GM12878 (cell line): ENCODE measurements around the gene DBNL. TPM values are rescaled to one million over a fixed set of nuclear protein-coding genes. Genes with fewer than 3 reads are reported as not detected.

Experiments
- ATAC-seq: fragments of 200-7000 bp; cut with Tn5 transposase; 3 replicates; pipeline ENCODE4 v1.9.1; 2020; ENCODE audit warnings: mild to moderate bottlenecking, moderate library complexity
- BruUV-seq: library from RNA; stranded (reverse); fragments of 400-500 nt; replicated peaks from 2 replicates; lab custom pipeline; 2021; lab: Mats Ljungman, UMichigan
- CTCF ChIA-PET: fragments of 300-600 bp; sonication (Branson Sonifier 250); formaldehyde crosslinking; extraction: SDS; loops from one replicate; lab custom pipeline; 2021; ENCODE audit warnings: inconsistent platforms; lab: Yijun Ruan, JAX
- POLR2A ChIA-PET: fragments of 350-600 bp; formaldehyde crosslinking; extraction: SDS; loops from one replicate; lab custom pipeline; 2021; ENCODE audit warnings: inconsistent platforms; lab: Charles Lee
- RAD21 ChIA-PET: fragments of 300-600 bp; sonication (Branson Sonifier 250); formaldehyde crosslinking; loops from one replicate; lab custom pipeline; 2023; ENCODE audit warnings: antibody characterized with exemption; ENCODE audit not compliant: unreplicated experiment; lab: Charles Lee
- SMC1A ChIA-PET: fragments of 300-600 bp; sonication (Branson Sonifier 250); formaldehyde crosslinking; loops from one replicate; lab custom pipeline; 2023; ENCODE audit not compliant: unreplicated experiment, uncharacterized antibody; lab: Charles Lee
- DNase-seq: peaks from one replicate; pipeline ENCODE4 v3.0.0-alpha.2; 2011; ENCODE audit warnings: low read depth, low spot score
- FAIRE-seq: peaks from 3 replicates; lab custom pipeline; 2011; peaks lifted over from hg19 to GRCh38; lab: Jason Lieb, UNC
- H2AFZ ChIP-seq: 2 replicates; pipeline ENCODE4 v1.6.0; 2011; ENCODE audit warnings: low read depth, low read length, control low read depth; ENCODE audit not compliant: control insufficient read depth
- H3K27ac ChIP-seq: 2 replicates; pipeline ENCODE4 v1.5.1; 2011; ENCODE audit warnings: control low read depth; ENCODE audit not compliant: control insufficient read depth, insufficient read depth
- H3K27me3 ChIP-seq, 2 experiments: replicated peaks in 1 of 2; 2 replicates each; pipeline versions ENCODE4 v1.6.0 to v1.6.1; 2011; ENCODE audit warnings: low read length in 1 of 2; ENCODE audit not compliant: control insufficient read depth in 2 of 2, insufficient read depth in 2 of 2
- H3K36me3 ChIP-seq, 2 experiments: 2 replicates each; pipeline ENCODE4 v1.5.1; 2011; ENCODE audit warnings: low read length in 1 of 2; ENCODE audit not compliant: control insufficient read depth in 2 of 2, insufficient read depth in 2 of 2
- H3K4me1 ChIP-seq: 2 replicates; pipeline ENCODE4 v1.6.1; 2011; ENCODE audit warnings: mild to moderate bottlenecking, low read length, moderate library complexity, mixed read lengths; ENCODE audit not compliant: control insufficient read depth, insufficient read depth
- H3K4me2 ChIP-seq: 2 replicates; pipeline ENCODE4 v1.6.0; 2011; ENCODE audit warnings: control low read depth; ENCODE audit not compliant: control insufficient read depth, insufficient read depth
- H3K4me3 ChIP-seq: fragments of 200-600 bp; sonication (generic); 2 replicates; pipeline ENCODE4 v1.5.1; 2016
- H3K79me2 ChIP-seq: 2 replicates; pipeline ENCODE4 v1.6.0; 2011; ENCODE audit warnings: low read length; ENCODE audit not compliant: control insufficient read depth, insufficient read depth
- H3K9ac ChIP-seq: 2 replicates; pipeline ENCODE4 v1.8.0; 2011; ENCODE audit warnings: low read length, control low read depth, mixed read lengths; ENCODE audit not compliant: control insufficient read depth, insufficient read depth
- H3K9me3 ChIP-seq: replicated peaks from 3 replicates; pipeline ENCODE4 v1.5.1; 2011; ENCODE audit warnings: mild to moderate bottlenecking, low read length; ENCODE audit not compliant: control insufficient read depth, insufficient read depth
- H4K20me1 ChIP-seq: 2 replicates; pipeline ENCODE4 v1.6.0; 2011; ENCODE audit not compliant: control insufficient read depth, insufficient read depth
- EP300 ChIP-seq, 2 experiments: fragments of 150-350 bp in 1 of 2; IDR thresholded peaks; 2 replicates each; pipeline ENCODE4 v1.6.1; 2011 to 2012; ENCODE audit warnings: low read depth in 2 of 2, low read length in 2 of 2, borderline replicate concordance in 1 of 2, improper control_type of control experiment in 1 of 2, inconsistent platforms in 1 of 2; ENCODE audit not compliant: control insufficient read depth in 1 of 2
- HSF1 ChIP-seq: fragments of 150-350 bp; IDR thresholded peaks from 2 replicates; pipeline ENCODE4 v1.6.1; 2014; ENCODE audit warnings: mild to moderate bottlenecking, low read depth, low read length
- NBN ChIP-seq: fragments of 450-650 bp; IDR thresholded peaks from 2 replicates; pipeline ENCODE4 v1.6.1; 2016
- NFXL1 ChIP-seq: fragments of 450-650 bp; IDR thresholded peaks from 2 replicates; pipeline ENCODE4 v1.6.1; 2017; ENCODE audit warnings: antibody characterized with exemption, mild to moderate bottlenecking, borderline replicate concordance
- RELA ChIP-seq: fragments of 450-650 bp; IDR thresholded peaks from 2 replicates; pipeline ENCODE4 v1.8.0; 2014; ENCODE audit warnings: borderline replicate concordance; ENCODE audit not compliant: partially characterized antibody
- SMAD5 ChIP-seq: IDR thresholded peaks from 2 replicates; pipeline ENCODE4 v1.6.1; 2016; ENCODE audit warnings: antibody characterized with exemption, low read depth
- SUPT20H ChIP-seq: IDR thresholded peaks from 2 replicates; pipeline ENCODE4 v1.6.1; 2011; ENCODE audit warnings: low read depth, mild to moderate bottlenecking, low read length, moderate library complexity, borderline replicate concordance; ENCODE audit not compliant: control insufficient read depth
- SUZ12 ChIP-seq: fragments of 200-600 bp; sonication (generic); IDR thresholded peaks from one replicate; pipeline ENCODE4 v1.6.1; 2018; ENCODE audit warnings: antibody characterized with exemption, mild to moderate bottlenecking; ENCODE audit not compliant: unreplicated experiment
- ZNF217 ChIP-seq: fragments of 450-650 bp; IDR thresholded peaks from 2 replicates; pipeline ENCODE4 v1.6.1; 2017; ENCODE audit warnings: antibody characterized with exemption, mild to moderate bottlenecking
- WGBS: methylation state at CpG from one replicate; pipeline ENCODE4 v1.1.6; 2016; ENCODE audit warnings: low lambda C conversion rate; ENCODE audit not compliant: insufficient replicate concordance, insufficient coverage; ENCODE audit errors: missing lambda C conversion rate; 5-methylcytosine and 5-hydroxymethylcytosine counted together
- in situ Hi-C: fragments of 300-500 bp; cut with MboI; formaldehyde crosslinking; loops from 9 replicates; pipeline ENCODE4 v1.14.3; 2018; ENCODE audit warnings: mixed read lengths
- intact Hi-C: fragments of 100-400 bp; cut with micrococcal nuclease; formaldehyde crosslinking; loops from one replicate; pipeline ENCODE4 v1.14.2; 2022; ENCODE audit not compliant: unreplicated experiment
- polyA plus RNA-seq, 11 experiments: library from polyadenylated mRNA; depleted of rRNA in 4 of 11; unstranded in 6 of 11; stranded (reverse) in 5 of 11; fragments of >200 nt; fragmentation: Nextera tagmentation in 4 of 11; fragmentation: Illumina TruSeq in 1 of 11; extraction: Ambion mirVana in 4 of 11; extraction: Trizol in 1 of 11; gene quantifications; 1 replicate in 1 of 11; 2 replicates in 10 of 11; pipeline versions ENCODE4 v1.2.1 to v1.2.3, GENCODE V29; 2011 to 2016; ENCODE audit warnings: inconsistent platforms in 2 of 11, missing spikeins in 2 of 11, low read depth in 1 of 11
- total RNA-seq, 4 experiments: library from RNA; depleted of rRNA in 3 of 4; stranded (reverse); fragments of >200 nt in 3 of 4; fragmentation: Illumina TruSeq in 1 of 4; extraction: Trizol in 1 of 4; gene quantifications; 2 replicates each; pipeline versions ENCODE4 v1.2.1 to v1.2.3, GENCODE V29; 2013 to 2021
- TF ChIP-seq, protein P1 (sequence below), 3 experiments: IDR thresholded peaks in 2 of 3; conservative IDR thresholded peaks in 1 of 3; 2 replicates each; pipeline ENCODE4 v1.5.1; 2011; ENCODE audit warnings: low read depth in 3 of 3, low read length in 3 of 3, mild to moderate bottlenecking in 3 of 3, control low read depth in 2 of 3, moderate library complexity in 2 of 3, inconsistent platforms in 1 of 3, mixed read lengths in 1 of 3; ENCODE audit not compliant: control insufficient read depth in 2 of 3, insufficient read depth in 1 of 3; ENCODE audit errors: extremely low read depth in 1 of 3
- TF ChIP-seq, protein P2 (sequence below): fragments of 450-650 bp; IDR thresholded peaks from 2 replicates; pipeline ENCODE4 v1.6.1; 2018; ENCODE audit warnings: borderline replicate concordance, mild to moderate bottlenecking; ENCODE audit not compliant: partially characterized antibody
- TF ChIP-seq, protein P3 (sequence below): IDR thresholded peaks from 2 replicates; pipeline ENCODE4 v1.6.1; 2012; ENCODE audit warnings: low read depth, low read length, improper control_type of control experiment

DBNL gene
- total and polyA plus RNA-seq, 10 of the 15 experiments (the other 5 are each of a cell fraction or from before 2014, with no cell fraction given): 4.1 to 179 (median 84.3) TPM

DNA sequence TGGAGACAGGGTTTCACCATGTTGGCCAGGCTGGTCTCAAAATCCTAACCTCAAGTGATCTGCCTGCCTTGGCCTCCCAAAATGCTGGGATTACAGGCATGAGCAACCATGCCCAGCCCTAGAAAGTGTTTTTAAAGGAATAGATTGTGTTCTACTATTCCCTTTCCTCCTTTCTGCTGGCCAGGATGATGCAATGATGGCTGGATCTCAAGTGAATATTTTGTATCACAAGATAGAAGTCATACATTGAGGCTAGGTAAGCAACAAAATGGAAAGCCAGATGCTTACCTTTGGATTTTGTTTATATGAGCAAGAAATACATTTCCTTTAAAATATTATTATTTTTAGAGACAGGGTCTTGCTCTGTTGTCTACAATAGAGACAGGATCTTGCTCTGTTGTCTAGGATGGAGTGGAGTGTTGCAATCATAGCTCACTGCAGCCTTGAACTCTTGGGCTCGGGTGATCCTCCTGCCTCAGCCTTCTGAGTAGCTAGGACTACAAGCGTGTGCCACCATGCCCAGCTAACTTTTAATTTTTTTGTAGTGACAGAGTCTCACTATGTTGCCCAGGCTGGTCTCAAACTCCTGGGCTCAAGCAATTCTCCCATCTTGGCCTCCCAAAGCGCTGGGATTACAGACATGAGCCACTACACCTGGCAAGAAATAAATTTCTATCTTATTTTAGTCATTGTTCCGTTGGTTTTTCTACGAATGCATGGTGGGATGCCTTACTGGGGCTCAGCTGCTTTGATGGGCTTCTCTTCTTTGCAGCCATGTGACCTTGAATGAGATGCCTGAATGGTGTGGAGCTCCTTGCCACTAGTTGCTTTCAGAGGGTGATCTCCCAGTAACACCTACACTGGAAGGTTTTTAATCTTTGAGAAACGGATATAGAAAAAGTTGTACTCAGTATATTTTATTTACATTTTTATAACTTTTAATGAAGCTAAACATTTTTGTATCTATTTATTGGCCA, 53.9 kb downstream of the DBNL start:
- ChIA-PET SMC1A (interaction anchor here (0.9 to 2.0 kb wide), 8 partner anchors 10 to 60 kb away, joined by 3 to 6 read pairs (median 4); no protein-coding TSS in a partner anchor), CTCF (interaction anchor here (0.8 to 2.8 kb wide), 7 partner anchors 11 to 183 kb away, joined by 3 to 9 read pairs (median 3); no protein-coding TSS in a partner anchor), RAD21 (interaction anchor here (1.0 to 1.1 kb wide), 2 partner anchors 20 to 26 kb away, joined by 3 to 4 read pairs; no protein-coding TSS in a partner anchor), POLR2A (interaction anchor here (0.9 to 1.0 kb wide), 2 partner anchors 16 to 17 kb away, joined by 3 read pairs; no protein-coding TSS in a partner anchor)
- Histone ChIP-seq H3K9me3 (no peaks in the 10 kb centered on the region), H4K20me1 (no peaks in the 10 kb centered on the region), H3K4me1 (peaks cover 14% of the 10 kb centered on the region), H3K4me2 (no peak overlapping the region), H3K9ac (no peak overlapping the region), H3K27me3 (no peaks in the 10 kb centered on the region), H2AFZ (no peak overlapping the region), H3K79me2 (no peaks in the 10 kb centered on the region), H3K4me3 (no peak overlapping the region), H3K27ac (no peak overlapping the region), H3K36me3 (no peaks in the 10 kb centered on the region)
- 28% methylated on average over 6 of the region's 6 CpGs for WGBS
- intact Hi-C loops (no loop called here), in situ Hi-C loops (no loop called here)
- ATAC-seq: no peak
- BruUV-seq: no TSS peak
- no peak for FAIRE-seq
- TF ChIP-seq NBN (no peak), SMAD5 (no peak), SUPT20H (no peak), ZNF217 (no peak), SUZ12 (no peak), NFXL1 (no peak), HSF1 (no peak), EP300 (IDR thresholded peaks at IDR 0.05; ENCODE audit: borderline replicate concordance in 1 of 2, control insufficient read depth in 1 of 2, low read depth in 2 of 2, low read length in 2 of 2) (no peak), RELA (no peak)
- TF ChIP-seq, protein P1, sequence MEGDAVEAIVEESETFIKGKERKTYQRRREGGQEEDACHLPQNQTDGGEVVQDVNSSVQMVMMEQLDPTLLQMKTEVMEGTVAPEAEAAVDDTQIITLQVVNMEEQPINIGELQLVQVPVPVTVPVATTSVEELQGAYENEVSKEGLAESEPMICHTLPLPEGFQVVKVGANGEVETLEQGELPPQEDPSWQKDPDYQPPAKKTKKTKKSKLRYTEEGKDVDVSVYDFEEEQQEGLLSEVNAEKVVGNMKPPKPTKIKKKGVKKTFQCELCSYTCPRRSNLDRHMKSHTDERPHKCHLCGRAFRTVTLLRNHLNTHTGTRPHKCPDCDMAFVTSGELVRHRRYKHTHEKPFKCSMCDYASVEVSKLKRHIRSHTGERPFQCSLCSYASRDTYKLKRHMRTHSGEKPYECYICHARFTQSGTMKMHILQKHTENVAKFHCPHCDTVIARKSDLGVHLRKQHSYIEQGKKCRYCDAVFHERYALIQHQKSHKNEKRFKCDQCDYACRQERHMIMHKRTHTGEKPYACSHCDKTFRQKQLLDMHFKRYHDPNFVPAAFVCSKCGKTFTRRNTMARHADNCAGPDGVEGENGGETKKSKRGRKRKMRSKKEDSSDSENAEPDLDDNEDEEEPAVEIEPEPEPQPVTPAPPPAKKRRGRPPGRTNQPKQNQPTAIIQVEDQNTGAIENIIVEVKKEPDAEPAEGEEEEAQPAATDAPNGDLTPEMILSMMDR (IDR thresholded peaks at IDR 0.05 in 2 of 3, conservative IDR thresholded peaks at IDR 0.05 in 1 of 3; ENCODE audit: control insufficient read depth in 2 of 3, extremely low read depth in 1 of 3, insufficient read depth in 1 of 3, low read depth in 3 of 3, low read length in 3 of 3): no peak
- TF ChIP-seq, protein P2, sequence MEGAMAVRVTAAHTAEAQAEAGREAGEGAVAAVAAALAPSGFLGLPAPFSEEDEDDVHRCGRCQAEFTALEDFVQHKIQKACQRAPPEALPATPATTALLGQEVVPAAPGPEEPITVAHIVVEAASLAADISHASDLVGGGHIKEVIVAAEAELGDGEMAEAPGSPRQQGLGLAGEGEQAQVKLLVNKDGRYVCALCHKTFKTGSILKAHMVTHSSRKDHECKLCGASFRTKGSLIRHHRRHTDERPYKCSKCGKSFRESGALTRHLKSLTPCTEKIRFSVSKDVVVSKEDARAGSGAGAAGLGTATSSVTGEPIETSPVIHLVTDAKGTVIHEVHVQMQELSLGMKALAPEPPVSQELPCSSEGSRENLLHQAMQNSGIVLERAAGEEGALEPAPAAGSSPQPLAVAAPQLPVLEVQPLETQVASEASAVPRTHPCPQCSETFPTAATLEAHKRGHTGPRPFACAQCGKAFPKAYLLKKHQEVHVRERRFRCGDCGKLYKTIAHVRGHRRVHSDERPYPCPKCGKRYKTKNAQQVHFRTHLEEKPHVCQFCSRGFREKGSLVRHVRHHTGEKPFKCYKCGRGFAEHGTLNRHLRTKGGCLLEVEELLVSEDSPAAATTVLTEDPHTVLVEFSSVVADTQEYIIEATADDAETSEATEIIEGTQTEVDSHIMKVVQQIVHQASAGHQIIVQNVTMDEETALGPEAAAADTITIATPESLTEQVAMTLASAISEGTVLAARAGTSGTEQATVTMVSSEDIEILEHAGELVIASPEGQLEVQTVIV: no peak
- TF ChIP-seq, protein P3, sequence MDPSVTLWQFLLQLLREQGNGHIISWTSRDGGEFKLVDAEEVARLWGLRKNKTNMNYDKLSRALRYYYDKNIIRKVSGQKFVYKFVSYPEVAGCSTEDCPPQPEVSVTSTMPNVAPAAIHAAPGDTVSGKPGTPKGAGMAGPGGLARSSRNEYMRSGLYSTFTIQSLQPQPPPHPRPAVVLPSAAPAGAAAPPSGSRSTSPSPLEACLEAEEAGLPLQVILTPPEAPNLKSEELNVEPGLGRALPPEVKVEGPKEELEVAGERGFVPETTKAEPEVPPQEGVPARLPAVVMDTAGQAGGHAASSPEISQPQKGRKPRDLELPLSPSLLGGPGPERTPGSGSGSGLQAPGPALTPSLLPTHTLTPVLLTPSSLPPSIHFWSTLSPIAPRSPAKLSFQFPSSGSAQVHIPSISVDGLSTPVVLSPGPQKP: no peak
- DNase-seq: no peak
